Thyroid gland (tissue), 4 donors: ENCODE measurements around the gene SLC22A5. TPM values are rescaled to one million over a fixed set of nuclear protein-coding genes. Genes with fewer than 3 reads are reported as not detected.

Experiments used
- DNase-seq, 2 donors: peaks; one replicate each; pipeline ENCODE4 v3.0.0-alpha.2; 2019
- H3K27ac ChIP-seq, 3 donors: fragments of 200-600 bp; sonication (generic); 1 replicate in 2 of 3; 2 replicates in 1 of 3; pipeline ENCODE4 v1.5.1; 2016 to 2019; ENCODE audit warnings: mild to moderate bottlenecking in 1 of 3, moderate library complexity in 1 of 3
- H3K27me3 ChIP-seq: fragments of 200-600 bp; sonication (generic); one replicate; pipeline ENCODE4 v1.5.1; 2019
- H3K36me3 ChIP-seq, 2 donors: fragments of 200-600 bp; sonication (generic); one replicate each; pipeline ENCODE4 v1.5.1; 2016 to 2019
- H3K4me1 ChIP-seq, 2 donors: fragments of 200-600 bp; sonication (generic); one replicate each; pipeline ENCODE4 v1.5.1; 2017 to 2019
- H3K4me3 ChIP-seq, 3 donors: fragments of 200-600 bp; sonication (generic); replicated peaks in 1 of 3; 1 replicate in 2 of 3; 2 replicates in 1 of 3; pipeline ENCODE4 v1.5.1; 2016; ENCODE audit warnings: mild to moderate bottlenecking in 1 of 3
- H3K9me3 ChIP-seq: fragments of 200-600 bp; sonication (generic); one replicate; pipeline ENCODE4 v1.5.1; 2017
- CTCF ChIP-seq, 6 experiments: fragments of 200-600 bp in 3 of 6; fragments of 450-650 bp in 3 of 6; sonication (generic) in 3 of 6; IDR thresholded peaks; one replicate each; pipeline ENCODE4 v1.5.1; 2016 to 2019; ENCODE audit warnings: antibody characterized with exemption in 6 of 6, mild to moderate bottlenecking in 2 of 6, inconsistent platforms in 1 of 6, moderate library complexity in 1 of 6
- POLR2A ChIP-seq, 2 donors: fragments of 450-650 bp; IDR thresholded peaks; one replicate each; pipeline ENCODE4 v1.6.1; 2017; ENCODE audit warnings: antibody characterized with exemption in 2 of 2, mild to moderate bottlenecking in 2 of 2, moderate library complexity in 1 of 2
- WGBS, 2 donors: methylation state at CpG; one replicate each; pipeline ENCODE4 v1.1.5; 2017; 5-methylcytosine and 5-hydroxymethylcytosine counted together
- intact Hi-C: fragments of 100-400 bp; cut with DNase I; formaldehyde crosslinking; loops from one replicate; pipeline ENCODE4 v1.15.1; 2023
- total RNA-seq, 4 donors: library from RNA; depleted of rRNA; stranded (reverse); fragments of >200 nt; gene quantifications; one replicate each; pipeline ENCODE4 v1.2.3, GENCODE V29; 2016

Gene SLC22A5
- total RNA-seq, 4 donors from 2014 or later = 18.1 to 28.3 (median 24.2) TPM

- H3K9me3 ChIP-seq = no peaks in the 10 kb centered on the region
- intact Hi-C loops = loop anchor here (10.0 kb wide), 1 partner anchor 436 kb away; no protein-coding TSS in a partner anchor
- WGBS, 2 donors = 86 to 95% methylated on average over 1 of the region's 1 CpG
- H3K4me3 ChIP-seq = no peak overlapping the region
- DNase-seq = no peak
- H3K27me3 ChIP-seq = no peaks in the 10 kb centered on the region
- H3K36me3 ChIP-seq = peaks cover 5 to 6% of the 10 kb centered on the region in 2 donors
- TF ChIP-seq CTCF (IDR thresholded peaks at IDR 0.05) = no peak
- no peak for TF ChIP-seq POLR2A (IDR thresholded peaks at IDR 0.05)
- peak overlapping the region; percentile 89 to 93 (median 92) for H3K27ac ChIP-seq
- peaks cover 24 to 62% of the 10 kb centered on the region in 2 donors for H3K4me1 ChIP-seq
These were observed 19.5 kb downstream of the SLC22A5 start for GRCh38 chr5:132389051-132389331.

- DNase-seq = peak; percentile 69 to 75
- Histone ChIP-seq H3K27me3 (no peaks in the 10 kb centered on the region), H3K9me3 (no peaks in the 10 kb centered on the region), H3K27ac (peak overlapping the region in 2 of 3 donors; percentile 92 to 93), H3K36me3 (peaks cover 0 to 4% of the 10 kb centered on the region in 2 donors), H3K4me3 (no peak overlapping the region), H3K4me1 (peaks cover 27 to 69% of the 10 kb centered on the region in 2 donors)
- intact Hi-C loops = loop anchor here (10.0 kb wide), 1 partner anchor 435 kb away; no protein-coding TSS in a partner anchor
- TF ChIP-seq POLR2A (IDR thresholded peaks at IDR 0.05) (no peak), CTCF (IDR thresholded peaks at IDR 0.05) (no peak)
- 95% methylated on average over 10 of the region's 10 CpGs for WGBS, 2 donors
These were observed 20.2 kb downstream of the SLC22A5 start for GRCh38 chr5:132389585-132390286.

GRCh38 chr5:132391247-132391646 is 21.7 kb downstream of the SLC22A5 start:
- Histone ChIP-seq H3K27me3 (no peaks in the 10 kb centered on the region), H3K9me3 (no peaks in the 10 kb centered on the region), H3K36me3 (peaks cover 0 to 4% of the 10 kb centered on the region in 2 donors), H3K27ac (no peak overlapping the region), H3K4me1 (peaks cover 27 to 70% of the 10 kb centered on the region in 2 donors), H3K4me3 (no peak overlapping the region)
- WGBS, 2 donors = 88 to 93% methylated on average over 5 of the region's 5 CpGs
- TF ChIP-seq POLR2A (IDR thresholded peaks at IDR 0.05) = no peak
- no peak for TF ChIP-seq CTCF (IDR thresholded peaks at IDR 0.05)
- no peak for DNase-seq
- intact Hi-C loops = no loop called here

- no peak for DNase-seq
- TF ChIP-seq POLR2A (IDR thresholded peaks at IDR 0.05) = no peak
- TF ChIP-seq CTCF (IDR thresholded peaks at IDR 0.05) = no peak
- Histone ChIP-seq H3K27ac (no peak overlapping the region), H3K4me1 (peaks cover 25 to 66% of the 10 kb centered on the region in 2 donors), H3K27me3 (no peaks in the 10 kb centered on the region), H3K9me3 (no peaks in the 10 kb centered on the region), H3K36me3 (peaks cover 0 to 4% of the 10 kb centered on the region in 2 donors), H3K4me3 (no peak overlapping the region)
- intact Hi-C loops = no loop called here
These were observed 22.4 kb downstream of the SLC22A5 start for GRCh38 chr5:132391870-132392269.

- Histone ChIP-seq H3K4me1 (peaks cover 20 to 60% of the 10 kb centered on the region in 2 donors), H3K27me3 (no peaks in the 10 kb centered on the region), H3K4me3 (no peak overlapping the region), H3K36me3 (peaks cover 0 to 4% of the 10 kb centered on the region in 2 donors), H3K27ac (no peak overlapping the region), H3K9me3 (no peaks in the 10 kb centered on the region)
- DNase-seq = no peak
- intact Hi-C loops = no loop called here
- 90 to 96% methylated on average over 8 of the region's 8 CpGs for WGBS, 2 donors
- TF ChIP-seq POLR2A (IDR thresholded peaks at IDR 0.05) = no peak
- no peak for TF ChIP-seq CTCF (IDR thresholded peaks at IDR 0.05)
These were observed 22.9 kb downstream of the SLC22A5 start for GRCh38 chr5:132392411-132392810.
